GM23248 (cell line): Measurements from ENCODE around the gene PHLPP2.

Experiments
- EZH2 ChIP-seq: fragments of 200-600 bp; sonication (generic); IDR thresholded peaks from 2 replicates; pipeline ENCODE4 v1.6.1; 2018; ENCODE audit warnings: antibody characterized with exemption, mild to moderate bottlenecking; ENCODE audit not compliant: insufficient read depth, poor library complexity, severe bottlenecking
- EZH2phosphoT487 ChIP-seq: fragments of 200-600 bp; sonication (generic); IDR thresholded peaks from 2 replicates; pipeline ENCODE4 v1.6.1; 2018; ENCODE audit warnings: antibody characterized with exemption, moderate library complexity, mild to moderate bottlenecking, low read depth; ENCODE audit not compliant: insufficient read depth

DNA sequence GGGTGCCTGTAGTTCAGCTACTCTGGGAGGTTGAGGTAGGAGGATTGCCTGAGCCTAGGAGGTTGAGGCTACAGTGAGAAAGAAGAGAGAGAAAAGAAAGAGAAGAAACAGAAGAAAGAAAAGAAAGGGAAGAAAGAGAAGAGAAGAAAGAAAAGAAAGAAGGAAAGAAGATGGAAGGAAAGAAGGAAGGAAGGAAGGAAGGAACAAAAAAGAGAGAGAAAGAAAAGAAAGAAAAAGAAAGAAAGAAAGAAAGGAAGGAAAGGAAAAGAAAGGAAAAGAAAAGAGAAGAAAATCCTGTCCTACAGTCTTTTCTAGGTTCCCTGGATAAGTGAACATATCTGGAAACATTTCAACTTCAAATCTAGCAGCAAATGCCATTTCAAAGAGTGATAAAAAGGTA, 29.6 kb upstream of the PHLPP2 start:
- TF ChIP-seq EZH2: no peak
- TF ChIP-seq EZH2phosphoT487: no peak
